Fibroblast of pulmonary artery (primary cell): Measurements from ENCODE around the gene WFS1.

ENCODE experiments used
- DNase-seq: peaks from one replicate; pipeline ENCODE4 v3.0.0-alpha.2; 2010; ENCODE audit warnings: low read depth
- H3K4me3 ChIP-seq: replicated peaks from 2 replicates; pipeline ENCODE4 v1.5.1; 2011; ENCODE audit warnings: low read depth, mild to moderate bottlenecking, control low read depth, low read length, moderate library complexity
- CTCF ChIP-seq: IDR thresholded peaks from 2 replicates; pipeline ENCODE4 v1.5.1; 2011; ENCODE audit warnings: mild to moderate bottlenecking, control low read depth, low read length, inconsistent platforms; ENCODE audit errors: missing control alignments

The WFS1 gene

DNA sequence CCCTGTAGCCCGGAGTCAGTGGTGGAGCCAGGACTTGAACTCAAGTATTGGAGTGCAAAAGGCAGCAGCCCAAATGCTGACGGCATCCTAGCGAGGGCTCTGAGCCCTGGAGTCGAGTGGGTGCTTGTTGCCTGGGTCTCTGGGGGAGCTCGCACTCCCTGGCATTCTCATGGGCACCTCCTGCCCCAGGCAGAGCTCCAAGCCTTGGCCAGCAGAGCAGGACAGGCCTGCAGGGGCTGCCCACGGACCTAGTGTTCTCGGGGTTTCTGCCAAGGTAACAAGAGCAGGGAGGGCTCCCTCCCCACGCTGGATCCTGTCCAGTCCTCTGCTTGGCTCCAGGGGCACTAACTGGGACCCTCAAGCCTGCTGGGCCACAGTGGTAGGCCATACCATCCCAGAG lies 17.6 kb upstream of the WFS1 start:
- no peak overlapping the region for H3K4me3 ChIP-seq
- DNase-seq, result no peak
- TF ChIP-seq CTCF, result no peak

GRCh38 chr4:6253111-6253510 lies 16.5 kb upstream of the WFS1 start:
- no peak for TF ChIP-seq CTCF
- no peak for DNase-seq
- H3K4me3 ChIP-seq, result no peak overlapping the region

- DNase-seq, result no peak
- TF ChIP-seq CTCF, result no peak
- H3K4me3 ChIP-seq, result no peak overlapping the region
Observed at GRCh38 chr4:6253961-6254360, 15.7 kb upstream of the WFS1 start.

DNA sequence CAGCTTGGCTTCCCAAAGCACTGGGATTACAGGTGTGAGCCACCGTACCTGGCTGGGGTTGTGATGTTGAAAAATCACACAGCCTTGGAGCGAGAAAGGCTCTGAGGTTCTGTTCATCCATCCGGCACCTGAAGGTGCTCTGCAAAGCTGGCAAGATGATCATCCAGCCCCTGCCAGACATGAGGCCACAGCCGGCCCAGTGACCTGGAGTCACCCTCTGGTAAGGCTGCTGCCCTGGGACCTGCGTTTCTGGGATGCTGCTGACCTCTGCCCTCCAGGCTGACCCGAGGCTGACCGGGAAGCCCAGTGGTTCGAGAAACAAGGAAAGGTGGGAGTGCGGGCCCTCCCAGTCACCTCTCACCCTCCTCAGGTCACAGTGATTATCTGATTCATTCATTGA lies 13.5 kb upstream of the WFS1 start:
- no peak for TF ChIP-seq CTCF
- no peak overlapping the region for H3K4me3 ChIP-seq
- DNase-seq, result no peak

GRCh38 chr4:6257247-6258025 lies 12.2 kb upstream of the WFS1 start:
- no peak for DNase-seq
- no peak for TF ChIP-seq CTCF
- no peak overlapping the region for H3K4me3 ChIP-seq

DNA sequence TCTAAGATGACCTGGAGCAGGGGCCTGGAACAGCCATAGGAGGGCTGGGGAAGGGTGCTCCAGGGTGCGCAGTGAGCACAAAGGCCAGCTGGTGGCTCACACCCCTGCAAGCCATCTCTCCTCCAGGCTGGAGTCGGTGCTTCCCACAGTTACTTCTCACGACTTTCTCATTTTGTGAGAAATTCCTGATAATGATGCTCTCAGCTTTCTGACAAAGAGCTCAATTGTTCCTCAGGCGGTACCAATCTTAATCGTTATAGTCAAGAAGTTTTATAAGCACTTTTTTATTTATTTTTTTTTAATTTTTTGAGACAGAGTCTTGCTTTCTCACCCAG lies 11.7 kb upstream of the WFS1 start:
- TF ChIP-seq CTCF, result no peak
- DNase-seq, result no peak
- no peak overlapping the region for H3K4me3 ChIP-seq

DNA sequence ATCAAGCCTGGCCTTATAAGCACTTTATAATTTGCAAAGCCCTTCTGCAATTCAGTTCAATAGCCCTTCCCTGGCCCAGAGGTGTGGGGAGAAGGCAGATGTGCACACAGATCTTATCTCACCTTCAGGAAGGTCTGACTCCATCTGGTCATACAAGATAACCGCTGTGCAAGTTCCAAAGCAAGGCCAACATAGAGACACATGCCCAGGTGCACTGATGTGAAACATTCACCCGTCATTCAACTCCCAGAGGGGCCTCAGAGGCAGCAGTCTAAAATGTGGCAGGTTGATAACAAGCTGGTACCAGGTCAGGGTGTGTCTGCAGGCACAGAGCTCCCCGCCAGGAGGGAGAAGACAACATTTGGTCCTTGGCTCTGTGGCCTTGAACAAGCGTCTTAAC lies 10.9 kb upstream of the WFS1 start:
- no peak for TF ChIP-seq CTCF
- no peak overlapping the region for H3K4me3 ChIP-seq
- DNase-seq, result no peak
